GM19324 (cell line): ENCODE measurements around the gene ANP32B.
"Not testable (repeated sequence)": the region's sequence is repeated elsewhere in the genome, so short reads cannot be mapped to it uniquely, and the experiment has no call there.

Experiments used
- ATAC-seq: cut with Tn5 transposase; IDR thresholded peaks from one replicate; pipeline ENCODE4 v1.9.1; 2021; ENCODE audit warnings: mild to moderate bottlenecking, moderate library complexity; ENCODE audit not compliant: unreplicated experiment, low FRiP score

Gene ANP32B

DNA sequence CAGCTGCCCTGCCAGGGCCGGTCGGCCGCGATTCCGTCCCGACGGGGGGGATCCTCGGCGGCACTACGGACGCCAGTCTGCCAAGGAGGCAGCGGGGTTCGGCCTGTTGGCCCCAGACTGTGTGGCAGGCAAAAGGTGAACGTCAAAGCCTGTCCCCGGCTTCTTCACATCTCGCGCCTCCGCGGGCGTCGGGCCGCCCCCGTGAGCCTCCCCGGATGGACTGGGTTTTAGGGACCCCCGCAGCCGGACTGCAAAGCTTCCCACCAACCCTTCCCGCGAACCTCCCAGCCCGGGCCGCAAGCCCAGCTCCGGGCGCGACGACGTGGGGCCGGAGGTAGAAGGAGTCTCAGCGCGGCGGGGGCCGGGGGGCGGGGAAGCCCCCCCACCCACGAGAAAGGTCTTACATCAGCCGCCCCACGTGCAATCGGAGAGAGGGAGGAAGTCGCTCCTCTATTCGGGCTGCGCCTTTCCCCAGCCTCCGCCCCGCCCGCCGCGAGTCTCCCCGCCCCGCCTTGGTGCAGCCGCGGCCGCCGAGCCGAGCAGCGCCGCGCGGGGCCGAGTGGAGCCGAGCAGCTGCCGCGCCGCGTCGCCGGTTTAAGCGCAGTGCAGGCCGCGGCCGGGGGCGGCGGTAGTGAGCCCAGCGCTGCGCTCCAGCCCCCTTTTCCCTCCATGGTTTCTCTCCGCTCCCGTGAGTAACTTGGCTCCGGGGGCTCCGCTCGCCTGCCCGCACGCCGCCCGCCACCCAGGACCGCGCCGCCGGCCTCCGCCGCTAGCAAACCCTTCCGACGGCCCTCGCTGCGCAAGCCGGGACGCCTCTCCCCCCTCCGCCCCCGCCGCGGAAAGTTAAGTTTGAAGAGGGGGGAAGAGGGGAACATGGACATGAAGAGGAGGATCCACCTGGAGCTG is at the start of gene ANP32B:
Gene ANP32B, plus strand, starts transcription at position 659 of the 906 bp plus-strand sequence. Its CDS starts 215 bp downstream, at position 874.
- peak; percentile 61 for ATAC-seq

- no peak for ATAC-seq
Observed at GRCh38 chr9:97934321-97935115, 48.6 kb upstream of the ANP32B start.

DNA sequence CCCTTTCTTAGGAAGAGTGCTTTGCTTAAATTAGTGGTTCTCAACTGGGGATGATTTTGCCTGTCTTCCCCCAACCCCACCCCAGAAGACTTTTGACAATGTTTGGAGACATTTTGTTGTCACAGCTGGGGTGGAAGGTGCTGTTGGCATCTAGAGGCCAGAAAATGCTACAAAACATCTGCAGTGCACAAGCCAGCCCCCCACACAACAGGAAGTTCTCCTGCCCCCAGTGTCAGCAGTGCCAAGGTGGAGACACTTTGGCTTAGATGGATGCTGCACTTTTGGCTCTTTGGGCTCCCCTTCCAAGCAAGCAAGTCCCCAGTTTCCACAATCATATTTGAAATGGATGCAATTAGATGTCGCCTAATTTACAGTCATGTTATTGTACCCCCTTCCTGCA is 47.9 kb upstream of the ANP32B start:
- no peak for ATAC-seq

- no peak for ATAC-seq
Observed at GRCh38 chr9:97936998-97937397, 46.1 kb upstream of the ANP32B start.

DNA sequence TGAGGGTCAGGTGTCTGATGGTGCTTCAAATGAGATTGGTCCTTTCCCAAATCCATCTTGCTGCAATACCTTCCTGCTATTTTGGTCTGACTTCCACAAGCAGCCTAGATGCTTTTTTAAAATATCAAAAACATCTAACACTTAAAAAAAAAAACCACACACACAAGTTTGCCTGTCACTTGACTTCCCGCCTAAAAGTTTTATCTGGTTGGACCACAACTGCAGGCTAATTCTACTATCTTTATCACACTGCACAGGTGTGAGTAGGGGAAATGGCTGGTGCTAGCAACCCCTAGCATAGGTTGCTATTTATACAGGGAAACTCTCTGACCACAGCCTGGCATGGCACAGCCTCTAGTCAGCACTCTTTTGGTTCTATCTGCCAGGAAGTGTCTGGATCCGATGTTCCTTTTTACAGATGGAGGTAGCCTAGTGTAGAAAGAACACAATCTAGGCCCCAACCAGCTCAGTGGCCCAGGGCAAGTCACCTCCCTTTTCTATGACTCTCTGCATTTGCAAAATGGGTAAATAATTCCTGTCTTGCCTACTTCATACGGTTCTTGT is 45.0 kb upstream of the ANP32B start, which contains the start of gene HEMGN:
Gene HEMGN, minus strand, starts transcription at position 92 of the 564 bp plus-strand sequence. Its CDS starts 36 bp downstream, at position 56.
- no peak for ATAC-seq

DNA sequence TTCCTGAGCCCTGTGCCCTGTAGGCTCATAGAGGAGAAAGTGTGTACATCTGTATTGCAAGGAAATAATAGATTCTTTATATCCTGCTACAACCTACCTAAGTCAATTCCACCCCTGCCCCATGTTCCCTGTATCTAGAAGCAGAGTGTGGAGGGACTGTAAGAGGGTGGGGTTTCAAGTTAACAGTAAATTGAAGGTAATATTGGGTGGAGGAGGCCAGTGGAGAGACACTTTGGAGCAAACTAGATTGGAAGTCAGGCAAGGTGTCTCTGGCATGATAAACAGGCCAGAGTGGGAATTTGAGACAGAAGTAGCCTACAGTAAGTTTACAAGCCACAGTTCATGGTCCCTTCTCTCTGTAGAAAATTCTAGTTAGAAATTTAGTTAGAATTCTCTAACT is 42.9 kb upstream of the ANP32B start:
- ATAC-seq, result no peak

DNA sequence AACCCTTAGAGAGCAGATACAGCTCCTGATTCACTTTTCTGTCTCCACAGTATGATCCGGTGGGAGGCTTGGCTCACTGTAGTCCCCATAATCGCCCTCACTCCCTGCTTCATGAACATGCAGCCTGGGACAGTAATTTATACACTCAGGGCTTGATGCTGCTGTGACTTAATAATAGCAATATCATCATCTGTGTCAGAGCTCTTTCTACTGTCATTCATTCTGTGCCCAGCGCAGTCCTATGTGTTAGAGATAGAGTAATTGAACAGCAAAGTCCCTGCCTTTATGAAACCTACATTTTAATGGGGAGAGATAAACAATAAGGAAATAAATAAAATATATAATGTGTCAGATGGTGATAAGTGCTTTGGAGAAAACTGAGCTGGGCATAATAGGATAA is 42.4 kb upstream of the ANP32B start:
- ATAC-seq, result no peak

DNA sequence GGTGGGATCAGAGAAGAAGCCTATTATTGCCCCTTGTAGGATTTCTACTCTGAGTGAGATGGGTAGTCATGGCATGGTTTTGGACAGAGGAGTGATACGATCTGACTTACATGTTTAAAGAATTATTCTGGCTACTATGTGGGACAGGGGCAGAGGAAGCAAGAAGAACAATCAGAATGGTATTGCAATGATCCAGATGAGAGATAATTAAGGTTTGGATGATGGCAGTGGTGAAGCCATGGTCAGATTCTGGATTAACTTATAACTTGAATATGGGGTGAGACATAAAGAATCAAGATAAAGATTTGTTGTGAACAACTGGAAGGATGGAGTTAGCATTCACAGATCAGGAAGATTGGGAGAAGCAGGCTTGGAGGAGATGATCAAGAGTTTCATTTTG is 41.8 kb upstream of the ANP32B start:
- ATAC-seq, result no peak

- no peak for ATAC-seq
Observed at GRCh38 chr9:97943308-97943855, 39.8 kb upstream of the ANP32B start.

DNA sequence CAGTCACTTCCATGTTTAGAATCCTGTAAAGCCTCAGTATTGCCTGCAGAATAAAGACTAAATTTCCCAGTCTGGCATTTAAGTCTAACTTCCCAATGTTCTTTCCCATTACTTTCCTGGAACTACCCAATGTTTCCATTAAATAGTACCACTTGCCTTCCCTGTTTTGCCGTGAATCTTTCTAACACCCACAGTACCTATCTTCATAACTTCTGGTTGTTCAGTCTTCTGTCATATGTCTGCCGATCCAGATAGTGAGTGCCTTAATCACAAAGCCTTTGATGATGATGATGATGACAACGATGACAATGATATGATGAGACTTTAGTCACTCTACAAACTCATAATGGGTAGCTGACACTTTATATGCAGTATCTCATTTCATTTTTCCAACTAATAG is 38.5 kb upstream of the ANP32B start:
- ATAC-seq, result no peak

GRCh38 chr9:97945470-97945869 is 37.7 kb upstream of the ANP32B start:
- ATAC-seq, result not testable (repeated sequence)

- not testable (repeated sequence) for ATAC-seq
Observed at GRCh38 chr9:97947094-97947493, 36.0 kb upstream of the ANP32B start.

- ATAC-seq, result not testable (repeated sequence)
Observed at GRCh38 chr9:97950873-97951272, 32.3 kb upstream of the ANP32B start.

DNA sequence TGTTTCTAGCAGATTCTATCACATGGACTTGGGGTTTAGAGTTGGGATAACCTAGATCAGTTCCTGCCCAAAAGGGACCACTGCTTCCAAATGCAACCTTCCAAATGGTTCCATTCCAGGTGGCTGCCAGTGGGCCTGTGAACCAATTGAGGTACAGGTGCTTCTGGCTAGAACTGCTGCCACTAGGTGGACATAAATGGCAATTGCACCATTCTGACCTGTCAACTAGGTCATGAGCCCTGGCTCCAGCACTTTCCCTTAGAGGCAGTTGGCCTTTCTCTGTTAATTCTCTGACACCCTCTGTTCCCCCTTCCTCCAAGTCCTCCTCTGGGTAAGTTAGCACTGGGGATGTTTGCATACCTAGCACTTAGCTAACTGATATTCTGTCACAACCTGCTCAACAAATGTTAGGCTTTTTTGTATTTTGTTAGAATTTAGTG is 28.6 kb upstream of the ANP32B start:
- peak; percentile 74 for ATAC-seq

- ATAC-seq, result no peak
Observed at GRCh38 chr9:97956331-97956730, 26.8 kb upstream of the ANP32B start.

GRCh38 chr9:97958812-97959511 is 24.2 kb upstream of the ANP32B start:
- no peak for ATAC-seq

GRCh38 chr9:97959585-97959984 is 23.6 kb upstream of the ANP32B start:
- no peak for ATAC-seq

- not testable (repeated sequence) for ATAC-seq
Observed at GRCh38 chr9:97960678-97961328, 22.3 kb upstream of the ANP32B start.

- ATAC-seq, result no peak
Observed at GRCh38 chr9:97961361-97961760, 21.8 kb upstream of the ANP32B start.
